Astrocyte (in vitro differentiated cells and primary cell): ENCODE measurements around the gene DPCD. TPM values are rescaled to one million over a fixed set of nuclear protein-coding genes. Genes with fewer than 3 reads are reported as not detected.
"Not testable (repeated sequence)": the region's sequence is repeated elsewhere in the genome, so short reads cannot be mapped to it uniquely, and the experiment has no call there.

Experiments
- DNase-seq: peaks from one replicate; pipeline ENCODE4 v3.0.0-alpha.2; 2010; ENCODE audit warnings: low read depth
- FAIRE-seq: peaks from 2 replicates; lab custom pipeline; 2011; peaks lifted over from hg19 to GRCh38; lab: Jason Lieb, UNC
- H2AFZ ChIP-seq: 2 replicates; pipeline ENCODE4 v1.6.0; 2012; ENCODE audit warnings: low read depth, low read length, inconsistent platforms
- H3K27ac ChIP-seq: 2 replicates; pipeline ENCODE4 v1.5.1; 2011; ENCODE audit warnings: low read depth, low read length, inconsistent platforms
- H3K27me3 ChIP-seq: 2 replicates; pipeline ENCODE4 v1.6.0; 2011; ENCODE audit warnings: low read length, inconsistent platforms; ENCODE audit not compliant: insufficient read depth
- H3K36me3 ChIP-seq: 2 replicates; pipeline ENCODE4 v1.5.1; 2011; ENCODE audit warnings: low read length, inconsistent platforms; ENCODE audit not compliant: insufficient read depth
- H3K4me1 ChIP-seq: 2 replicates; pipeline ENCODE4 v1.5.1; 2011; ENCODE audit warnings: low read length, inconsistent platforms; ENCODE audit not compliant: insufficient read depth
- H3K4me2 ChIP-seq: 2 replicates; pipeline ENCODE4 v1.6.0; 2012; ENCODE audit warnings: low read length, inconsistent platforms
- H3K4me3 ChIP-seq: 2 replicates; pipeline ENCODE4 v1.5.1; 2011; ENCODE audit warnings: low read depth, mild to moderate bottlenecking, low read length, inconsistent platforms; ENCODE audit not compliant: insufficient read depth
- H3K79me2 ChIP-seq: 2 replicates; pipeline ENCODE4 v1.6.0; 2012; ENCODE audit warnings: mild to moderate bottlenecking, low read length, inconsistent platforms; ENCODE audit not compliant: insufficient read depth
- H3K9ac ChIP-seq: 2 replicates; pipeline ENCODE4 v1.6.0; 2012; ENCODE audit warnings: mild to moderate bottlenecking, low read length, inconsistent platforms
- H3K9me3 ChIP-seq: 2 replicates; pipeline ENCODE4 v1.5.1; 2012; ENCODE audit warnings: low read depth, mild to moderate bottlenecking, low read length, inconsistent platforms; ENCODE audit not compliant: insufficient read depth
- H4K20me1 ChIP-seq: 2 replicates; pipeline ENCODE4 v1.6.0; 2012; ENCODE audit warnings: low read length, inconsistent platforms; ENCODE audit not compliant: insufficient read depth
- H3K27ac Mint-ChIP-seq: one replicate; pipeline ENCODE4 v1.8.0; 2021; ENCODE audit warnings: mild to moderate bottlenecking, mixed read lengths; ENCODE audit not compliant: unreplicated experiment
- H3K27me3 Mint-ChIP-seq: one replicate; pipeline ENCODE4 v1.8.0; 2021; ENCODE audit warnings: low read depth, mixed read lengths; ENCODE audit not compliant: unreplicated experiment
- H3K36me3 Mint-ChIP-seq: one replicate; pipeline ENCODE4 v1.8.0; 2021; ENCODE audit warnings: low read depth, mixed read lengths; ENCODE audit not compliant: unreplicated experiment
- H3K4me1 Mint-ChIP-seq: one replicate; pipeline ENCODE4 v1.8.0; 2021; ENCODE audit warnings: low read depth, mixed read lengths; ENCODE audit not compliant: unreplicated experiment
- H3K4me3 Mint-ChIP-seq: one replicate; pipeline ENCODE4 v1.8.0; 2021; ENCODE audit warnings: mild to moderate bottlenecking, moderate library complexity, mixed read lengths; ENCODE audit not compliant: unreplicated experiment
- H3K9me3 Mint-ChIP-seq: one replicate; pipeline ENCODE4 v1.8.0; 2021; ENCODE audit warnings: mild to moderate bottlenecking, mixed read lengths; ENCODE audit not compliant: unreplicated experiment
- CTCF ChIP-seq: IDR thresholded peaks from 2 replicates; pipeline ENCODE4 v1.5.1; 2011; ENCODE audit warnings: low read depth, mild to moderate bottlenecking, inconsistent platforms, low read length, moderate library complexity; ENCODE audit not compliant: insufficient read depth
- EZH2 ChIP-seq: IDR thresholded peaks from 2 replicates; pipeline ENCODE4 v1.6.1; 2012; ENCODE audit warnings: mild to moderate bottlenecking, low read length, inconsistent platforms; ENCODE audit not compliant: insufficient read depth
- total RNA-seq: library from RNA; stranded (reverse); gene quantifications from 2 replicates; pipeline ENCODE4 v1.2.1, GENCODE V29; 2021

Gene DPCD
- total RNA-seq, 1 donor from 2014 or later: 39.4 TPM

GRCh38 chr10:101580486-101581399, 7.4 kb upstream of the DPCD start:
- H3K27ac Mint-ChIP-seq: no peak overlapping the region

GRCh38 chr10:101585841-101586240, 2.3 kb upstream of the DPCD start:
- H3K27me3 ChIP-seq: no peaks in the 10 kb centered on the region
- Mint-ChIP-seq H3K9me3 (no peaks in the 10 kb centered on the region), H3K27me3 (no peaks in the 10 kb centered on the region), H3K27ac (peak overlapping the region; percentile 13), H3K4me3 (no peak overlapping the region), H3K36me3 (peaks cover 11% of the 10 kb centered on the region), H3K4me1 (peaks cover 12% of the 10 kb centered on the region)
- H3K27ac ChIP-seq: no peak overlapping the region
- H3K9ac ChIP-seq: no peak overlapping the region
- H4K20me1 ChIP-seq: no peaks in the 10 kb centered on the region
- no peaks in the 10 kb centered on the region for H3K9me3 ChIP-seq
- H3K79me2 ChIP-seq: peaks cover 17% of the 10 kb centered on the region
- FAIRE-seq (no peak), DNase-seq (no peak)
- H3K4me3 ChIP-seq: no peak overlapping the region
- H3K36me3 ChIP-seq: no peaks in the 10 kb centered on the region
- no peak overlapping the region for H2AFZ ChIP-seq
- TF ChIP-seq EZH2 (no peak), CTCF (no peak)
- H3K4me1 ChIP-seq: peaks cover 16% of the 10 kb centered on the region
- no peak overlapping the region for H3K4me2 ChIP-seq

More at GRCh38 chr10:101580486-101581399, 7.4 kb upstream of the DPCD start:
- peaks cover 2% of the 10 kb centered on the region for H3K4me1 Mint-ChIP-seq
- no peak overlapping the region for H3K4me3 Mint-ChIP-seq
- Histone ChIP-seq H3K27ac (no peak overlapping the region), H3K36me3 (no peaks in the 10 kb centered on the region), H2AFZ (no peak overlapping the region), H3K4me2 (no peak overlapping the region), H3K4me1 (no peaks in the 10 kb centered on the region), H3K9me3 (no peaks in the 10 kb centered on the region), H3K79me2 (no peaks in the 10 kb centered on the region), H4K20me1 (no peaks in the 10 kb centered on the region), H3K9ac (no peak overlapping the region), H3K4me3 (no peak overlapping the region), H3K27me3 (no peaks in the 10 kb centered on the region)
- no peaks in the 10 kb centered on the region for H3K27me3 Mint-ChIP-seq
- peaks cover 23% of the 10 kb centered on the region for H3K36me3 Mint-ChIP-seq
- no peak for DNase-seq
- H3K9me3 Mint-ChIP-seq: no peaks in the 10 kb centered on the region
- TF ChIP-seq CTCF: no peak
- TF ChIP-seq EZH2: no peak
- no peak for FAIRE-seq

GRCh38 chr10:101588879-101589278, 758 bp downstream of the DPCD start:
- no peaks in the 10 kb centered on the region for H3K9me3 ChIP-seq
- peak overlapping the region; percentile 95 for H3K4me2 ChIP-seq
- H3K4me1 ChIP-seq: peaks cover 16% of the 10 kb centered on the region
- H3K79me2 ChIP-seq: peaks cover 17% of the 10 kb centered on the region
- H4K20me1 ChIP-seq: no peaks in the 10 kb centered on the region
- H3K9me3 Mint-ChIP-seq: no peaks in the 10 kb centered on the region
- FAIRE-seq (no peak), DNase-seq (peak; percentile 50)
- peaks cover 12% of the 10 kb centered on the region for H3K4me1 Mint-ChIP-seq
- peak overlapping the region; percentile 59 for H3K27ac ChIP-seq
- H3K27me3 ChIP-seq: no peaks in the 10 kb centered on the region
- H3K9ac ChIP-seq: peak overlapping the region; percentile 88
- H3K4me3 ChIP-seq: peak overlapping the region; percentile 96
- H3K4me3 Mint-ChIP-seq: peak overlapping the region; percentile 96
- no peaks in the 10 kb centered on the region for H3K36me3 ChIP-seq
- TF ChIP-seq EZH2 (no peak), CTCF (no peak)
- H3K36me3 Mint-ChIP-seq: peaks cover 4% of the 10 kb centered on the region
- H3K27me3 Mint-ChIP-seq: no peaks in the 10 kb centered on the region
- H2AFZ ChIP-seq: peak overlapping the region; percentile 90
- peak overlapping the region; percentile 41 for H3K27ac Mint-ChIP-seq

GRCh38 chr10:101593331-101593730, 5.2 kb downstream of the DPCD start:
- H3K36me3 Mint-ChIP-seq, DNase-seq, H3K79me2 ChIP-seq, H3K9ac ChIP-seq, H3K36me3 ChIP-seq, H3K27me3 ChIP-seq, H3K4me1 ChIP-seq, H4K20me1 ChIP-seq, FAIRE-seq, H3K27me3 Mint-ChIP-seq, H3K9me3 ChIP-seq, H3K27ac Mint-ChIP-seq, H3K4me2 ChIP-seq, H3K4me3 ChIP-seq, H3K4me1 Mint-ChIP-seq, H3K27ac ChIP-seq, H3K4me3 Mint-ChIP-seq, H2AFZ ChIP-seq, H3K9me3 Mint-ChIP-seq: not testable (repeated sequence)
